Heart left ventricle (tissue), 13 donors: Measurements from ENCODE around the gene ADCY9.

Source experiments
- CTCF ChIP-seq, 12 donors: fragments of 200-600 bp; sonication (generic) in 4 of 12; IDR thresholded peaks; one replicate each; pipeline versions ENCODE4 v1.5.0 to v1.8.0; 2018 to 2022; ENCODE audit warnings: antibody characterized with exemption in 12 of 12, mild to moderate bottlenecking in 5 of 12
- POLR2A ChIP-seq, 2 donors: fragments of 450-650 bp; IDR thresholded peaks; one replicate each; pipeline ENCODE4 v1.6.1; 2017; ENCODE audit warnings: antibody characterized with exemption in 2 of 2, mild to moderate bottlenecking in 2 of 2, moderate library complexity in 2 of 2
- donor health status: ischemic (EF 13 %, LVEDD 7.1; RV severe dilation, severe dysfunction).
- donor health status: DM: no; HTN: yes; CAD: no.
- donor health status: DM: no; HTN: no; CAD: no.
- donor health status: ischemic (EF 25% LVEDD 6.9; RV normal size, moderate dysfunction).
- donor health status: ischemic (EF 25% LVEDD 5.7; RV mildly dilated, moderate dysfunction).
- donor health status: ischemic (EF 35%, LVEDD 5.7; RV mildly dilated, moderate dysfunction).
- donor health status: nonischemic (EF 11% LVEDD 7.7; RV severe dilation, severe dysfunction).
- donor health status: DM: yes; HTN: yes; CAD: no.
- donor health status: PGD.
- donor health status: ischemic (EF 29% LVEDD 5.4; RV normal size, mild dysfunction).
- donor health status: nonischemic (EF 23%, LVEDD 6.1; RV moderate dilation, normal function).

- TF ChIP-seq CTCF (IDR thresholded peaks at IDR 0.05) (no peak), POLR2A (IDR thresholded peaks at IDR 0.05) (no peak)
Observed at GRCh38 chr16:4062212-4062802, 53.9 kb downstream of the ADCY9 start.
